CD4-positive, alpha-beta T cell treated with Interleukin-1 beta for 1 hour (primary cell): Measurements from ENCODE around the gene TLX2.

ENCODE experiments used
- DNase-seq, 2 donors: peaks; one replicate each; pipeline ENCODE4 v3.0.0-alpha.2; 2020 to 2022

The TLX2 gene

DNA sequence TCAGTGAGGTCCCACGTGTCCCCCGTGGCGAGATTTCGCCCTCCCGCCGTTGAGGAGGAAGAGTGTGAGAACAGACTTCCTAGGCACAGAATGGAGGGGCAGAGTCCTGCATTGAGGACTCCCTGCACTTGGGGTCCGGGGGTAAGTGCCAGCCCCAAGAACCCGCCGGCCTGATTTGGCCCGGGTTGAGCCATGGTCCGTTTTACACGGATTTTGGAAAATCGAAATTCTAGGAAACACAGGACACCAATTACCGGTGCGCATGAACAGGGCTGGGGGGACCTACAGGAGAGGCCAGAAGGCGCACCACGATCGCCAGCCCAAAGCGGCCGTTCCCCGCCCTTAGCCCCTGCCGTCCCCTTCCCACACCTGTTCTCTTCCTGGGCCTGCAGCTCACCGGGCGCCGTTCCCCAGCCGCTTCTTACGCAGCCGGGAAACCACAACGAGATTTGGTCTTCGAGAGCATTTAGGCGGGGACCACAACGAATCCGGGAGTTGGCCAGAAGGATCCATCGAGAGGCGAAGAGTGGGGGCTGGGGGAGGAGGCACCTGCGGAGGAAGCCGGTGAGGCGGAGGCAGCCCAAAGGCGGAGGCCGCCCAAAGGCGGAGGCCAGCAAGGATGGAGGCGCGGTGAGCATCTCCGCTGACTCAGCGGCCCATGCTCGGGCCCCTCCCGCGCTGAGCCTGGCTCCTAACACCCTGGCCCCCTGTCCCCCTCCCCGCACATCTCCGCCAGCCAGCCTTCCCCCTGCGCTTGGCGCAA lies 464 bp upstream of the TLX2 start:
- no peak for DNase-seq

DNA sequence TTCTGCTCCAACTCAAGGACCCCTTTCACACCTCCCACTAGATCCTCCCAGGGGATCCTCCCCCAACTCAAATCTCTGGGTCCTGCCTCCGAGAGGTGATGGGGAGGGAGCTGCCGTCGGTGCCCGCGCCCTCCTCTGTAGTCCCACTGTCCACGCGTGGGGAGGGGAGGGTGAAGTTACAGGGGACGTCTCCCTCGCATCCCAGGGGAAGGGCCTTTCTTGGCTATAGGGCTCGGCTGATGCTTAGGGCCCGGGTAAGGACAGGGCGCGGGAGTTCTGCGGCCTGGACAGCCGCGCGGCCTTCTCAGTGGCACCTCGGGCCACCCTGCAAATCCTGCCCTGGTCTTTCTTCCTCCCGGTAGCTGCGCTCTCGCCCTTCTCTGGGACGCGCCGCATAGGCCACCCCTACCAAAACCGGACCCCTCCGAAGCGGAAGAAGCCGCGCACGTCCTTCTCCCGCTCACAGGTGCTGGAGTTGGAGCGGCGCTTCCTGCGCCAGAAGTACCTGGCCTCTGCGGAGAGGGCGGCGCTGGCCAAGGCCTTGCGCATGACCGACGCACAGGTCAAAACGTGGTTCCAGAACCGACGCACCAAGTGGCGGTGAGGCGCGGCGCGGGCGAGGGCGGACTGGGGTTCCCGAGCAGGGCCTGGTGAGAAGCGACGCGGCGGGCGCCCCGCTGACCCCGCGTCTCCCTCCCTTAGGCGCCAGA lies 1.2 kb downstream of the TLX2 start:
- DNase-seq, result no peak

DNA sequence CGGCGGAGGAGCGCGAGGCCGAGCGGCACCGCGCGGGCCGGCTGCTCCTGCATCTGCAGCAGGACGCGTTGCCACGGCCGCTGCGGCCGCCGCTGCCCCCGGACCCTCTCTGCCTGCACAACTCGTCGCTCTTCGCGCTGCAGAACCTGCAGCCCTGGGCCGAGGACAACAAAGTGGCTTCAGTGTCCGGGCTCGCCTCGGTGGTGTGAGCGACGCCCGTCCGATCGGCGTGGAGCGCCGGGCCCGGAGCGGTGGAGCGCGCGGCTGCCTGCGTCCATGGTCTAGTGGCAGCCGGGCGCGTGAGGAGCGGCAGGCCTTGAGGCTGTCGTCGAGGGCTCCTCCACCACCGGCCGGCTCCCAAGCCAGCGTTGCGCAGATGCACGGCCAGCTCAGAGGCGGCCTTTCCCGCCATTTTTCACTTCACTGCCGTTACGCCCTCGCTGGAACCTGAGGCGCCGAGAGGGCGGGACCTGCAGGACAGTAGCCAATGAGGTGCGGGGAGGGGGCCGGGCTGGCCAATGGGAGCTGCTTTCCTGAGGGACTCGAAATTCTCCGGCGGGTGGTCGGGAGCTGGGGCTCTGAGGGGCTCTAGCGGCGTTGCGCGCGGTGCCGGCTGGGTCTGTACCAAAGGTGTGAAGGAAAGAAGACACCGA lies 1.9 kb downstream of the TLX2 start:
- DNase-seq, result peak; percentile 78 to 80

DNA sequence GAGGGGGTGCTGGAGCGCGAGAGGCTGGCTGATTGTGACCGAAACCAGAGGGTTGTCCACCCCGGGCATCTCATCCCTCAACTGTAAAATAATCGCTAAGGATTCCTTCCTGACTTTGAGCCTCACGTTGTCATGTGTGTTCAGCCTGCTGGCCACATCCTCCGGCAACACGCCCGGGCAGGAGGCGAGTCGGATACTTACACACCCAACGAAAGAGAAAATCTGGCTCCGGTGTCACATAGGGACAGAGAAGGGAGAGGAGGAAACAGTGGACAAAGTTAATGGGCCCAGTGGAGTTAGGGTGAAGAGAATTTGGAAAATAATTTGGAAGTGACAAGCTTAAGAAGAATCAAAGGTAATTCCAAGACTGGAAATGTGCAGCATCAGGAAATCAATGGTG lies 2.4 kb downstream of the TLX2 start:
- no peak for DNase-seq

DNA sequence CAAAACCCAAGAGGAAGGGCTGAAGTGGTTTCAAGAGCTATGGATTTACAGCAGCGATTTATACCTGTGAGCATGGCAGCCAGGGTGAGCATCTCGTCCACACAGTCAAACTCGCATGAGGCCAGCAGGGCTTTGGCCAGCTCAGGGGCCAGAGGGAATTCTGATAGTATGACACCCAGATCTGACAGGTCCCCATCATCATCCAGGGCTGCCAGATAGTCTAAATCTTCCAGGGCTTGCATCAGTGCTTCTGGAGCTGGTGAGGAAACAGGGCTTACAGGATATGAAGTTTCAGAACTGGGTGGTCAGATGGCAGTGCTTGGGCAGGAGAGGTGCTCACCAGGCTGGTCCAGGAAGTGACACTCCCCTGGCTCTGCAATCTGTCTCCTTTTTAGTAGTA lies 8.3 kb downstream of the TLX2 start:
- no peak for DNase-seq

DNA sequence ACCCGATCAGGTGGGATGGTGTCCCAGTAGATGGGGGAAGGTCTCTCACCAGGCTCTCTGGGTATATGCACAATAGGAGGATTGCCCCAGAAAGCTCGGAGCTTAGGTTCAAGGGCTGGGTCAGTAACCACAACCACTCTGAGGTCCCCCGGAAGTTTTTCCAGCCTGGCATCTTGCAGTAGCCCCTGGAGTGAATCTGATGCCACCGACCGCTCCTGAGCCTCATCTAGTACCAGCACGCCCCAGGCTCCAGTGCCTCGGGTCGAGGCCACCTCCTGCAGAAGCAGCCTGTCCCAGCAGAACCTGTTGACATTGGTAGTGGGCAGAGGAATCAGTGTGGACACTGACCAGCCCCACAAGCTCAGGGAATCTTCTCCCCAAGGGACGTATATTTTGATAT lies 9.8 kb downstream of the TLX2 start:
- DNase-seq, result no peak

DNA sequence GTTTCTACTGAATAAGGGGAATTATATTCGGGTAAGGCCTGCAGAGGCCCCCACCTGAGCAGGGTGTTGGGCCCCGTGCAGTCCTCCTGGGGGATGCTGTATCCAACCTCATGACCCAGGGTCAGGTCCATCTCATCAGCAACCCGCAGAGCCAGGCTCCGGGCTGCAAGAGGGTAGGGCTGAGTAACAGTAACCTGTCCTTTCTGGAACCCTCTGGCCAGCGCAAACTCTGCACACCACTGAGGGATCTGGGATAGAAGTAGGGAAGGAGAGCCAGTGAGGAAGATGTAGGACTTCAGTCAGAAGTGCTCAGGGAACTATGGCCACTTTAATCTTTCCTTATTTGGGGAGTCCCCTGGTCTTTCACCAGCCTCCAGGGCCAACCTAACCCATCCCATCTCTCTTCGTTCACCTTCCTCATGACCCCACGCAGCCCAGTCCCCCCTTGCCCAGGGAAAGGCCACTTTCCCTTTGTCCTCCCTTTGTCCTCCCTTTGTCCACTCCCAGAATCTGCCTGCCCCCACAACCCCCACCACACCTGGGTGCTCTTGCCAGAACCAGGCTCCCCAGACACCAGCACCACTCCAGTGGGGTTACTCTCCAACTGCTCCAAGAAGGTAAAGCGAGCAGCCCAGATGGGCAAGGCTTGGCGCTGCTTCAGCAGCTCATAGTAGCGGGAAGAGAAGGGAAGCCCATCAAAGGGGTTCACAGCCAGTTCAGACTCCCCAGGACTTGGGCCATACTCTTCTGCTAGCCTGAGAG lies 10.9 kb downstream of the TLX2 start:
- no peak for DNase-seq

DNA sequence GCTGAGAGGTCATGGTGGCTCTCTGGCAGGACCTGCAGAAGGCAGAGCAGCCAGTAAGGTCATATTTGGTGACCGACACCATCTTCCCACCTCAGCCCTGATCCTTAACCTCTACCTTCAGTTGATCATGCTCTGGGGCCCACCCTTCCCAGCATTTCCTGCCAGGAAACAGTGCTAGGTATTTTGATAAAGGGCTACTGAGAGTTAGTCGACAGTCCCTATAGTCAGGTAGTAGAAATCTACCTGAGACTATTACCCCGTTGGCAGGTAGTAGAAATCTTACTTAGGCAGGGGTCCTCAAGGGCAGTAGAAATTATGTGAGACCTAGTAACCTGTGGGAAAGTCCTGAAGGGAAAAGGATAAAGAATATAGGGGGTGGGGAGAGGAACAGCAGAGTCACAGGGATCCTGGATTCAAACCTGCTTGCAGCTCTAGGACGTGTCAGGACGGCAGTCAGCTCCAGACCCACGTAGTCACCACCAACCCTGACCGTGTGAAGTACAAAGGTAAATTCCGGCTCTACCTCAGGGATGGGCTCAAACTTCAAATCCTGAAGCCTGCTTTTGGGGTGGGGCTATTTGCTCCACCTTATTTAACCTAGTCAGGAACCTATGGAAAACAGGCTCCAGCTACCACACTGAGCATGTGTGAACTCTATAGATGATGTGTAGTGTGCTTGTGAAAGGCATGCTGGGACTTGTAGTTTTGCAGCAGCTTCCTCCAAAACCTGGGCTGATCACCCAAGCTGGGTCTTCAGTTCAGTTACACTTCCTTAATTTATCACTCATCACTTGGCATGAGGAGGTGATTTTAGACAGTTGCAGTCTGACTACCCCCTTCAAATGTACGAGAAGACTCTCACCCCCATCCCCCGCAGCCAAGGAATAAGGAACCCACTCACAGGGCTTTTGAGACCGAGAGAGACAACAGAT lies 11.7 kb downstream of the TLX2 start, which contains the start of gene DQX1:
Gene DQX1 (minus strand): TSS at position 515 of the 932 bp plus-strand sequence. CDS start 502 bp downstream, at position 13.
- peak; percentile 48 to 66 for DNase-seq

DNA sequence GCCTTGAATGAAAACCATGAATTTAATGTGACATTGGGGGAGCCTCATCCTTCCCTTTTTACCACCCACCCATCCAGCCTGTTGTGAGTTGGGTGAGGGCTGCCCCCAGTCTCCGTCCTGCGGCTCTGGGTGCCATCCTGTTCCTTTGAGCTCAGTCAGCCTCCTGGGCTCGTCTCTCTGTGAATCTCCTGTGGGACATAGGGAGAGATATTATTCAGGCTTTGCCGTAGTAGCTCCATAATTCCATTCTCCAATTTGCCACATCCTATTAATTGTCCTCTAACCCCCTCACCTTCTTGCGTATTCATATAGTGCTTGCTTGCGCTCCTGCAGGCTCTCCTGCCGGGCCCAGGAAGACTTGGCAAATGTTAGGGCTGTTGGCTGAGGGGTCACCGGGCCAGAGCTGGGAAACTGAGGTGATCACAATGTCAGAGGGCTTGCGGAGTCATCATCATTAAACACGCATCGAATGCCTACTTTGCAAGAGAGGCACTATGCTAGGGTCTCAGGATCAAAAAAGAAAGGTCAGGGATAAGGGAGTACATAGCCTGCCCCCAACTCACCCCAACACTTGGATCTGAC lies 12.5 kb downstream of the TLX2 start:
- no peak for DNase-seq

DNA sequence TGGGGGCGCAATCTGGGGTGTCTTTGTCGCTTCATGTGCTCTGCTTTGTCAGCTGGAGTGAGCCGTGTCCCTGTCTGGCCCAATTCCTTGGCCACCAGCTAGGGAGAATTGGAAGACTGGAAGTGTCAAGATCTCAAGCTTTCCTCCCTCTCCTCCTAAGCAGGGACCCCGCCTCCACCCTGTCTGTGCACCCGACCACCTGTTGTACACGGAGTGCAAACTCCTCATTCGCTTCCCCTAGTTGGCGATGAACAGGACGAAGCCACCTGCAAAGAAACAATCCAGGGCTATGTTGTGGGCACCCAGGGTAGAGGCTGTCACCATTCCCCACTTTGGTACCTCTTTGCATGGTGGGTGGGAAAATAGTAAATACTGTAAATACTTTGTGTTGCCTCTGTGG lies 13.5 kb downstream of the TLX2 start:
- DNase-seq, result no peak

DNA sequence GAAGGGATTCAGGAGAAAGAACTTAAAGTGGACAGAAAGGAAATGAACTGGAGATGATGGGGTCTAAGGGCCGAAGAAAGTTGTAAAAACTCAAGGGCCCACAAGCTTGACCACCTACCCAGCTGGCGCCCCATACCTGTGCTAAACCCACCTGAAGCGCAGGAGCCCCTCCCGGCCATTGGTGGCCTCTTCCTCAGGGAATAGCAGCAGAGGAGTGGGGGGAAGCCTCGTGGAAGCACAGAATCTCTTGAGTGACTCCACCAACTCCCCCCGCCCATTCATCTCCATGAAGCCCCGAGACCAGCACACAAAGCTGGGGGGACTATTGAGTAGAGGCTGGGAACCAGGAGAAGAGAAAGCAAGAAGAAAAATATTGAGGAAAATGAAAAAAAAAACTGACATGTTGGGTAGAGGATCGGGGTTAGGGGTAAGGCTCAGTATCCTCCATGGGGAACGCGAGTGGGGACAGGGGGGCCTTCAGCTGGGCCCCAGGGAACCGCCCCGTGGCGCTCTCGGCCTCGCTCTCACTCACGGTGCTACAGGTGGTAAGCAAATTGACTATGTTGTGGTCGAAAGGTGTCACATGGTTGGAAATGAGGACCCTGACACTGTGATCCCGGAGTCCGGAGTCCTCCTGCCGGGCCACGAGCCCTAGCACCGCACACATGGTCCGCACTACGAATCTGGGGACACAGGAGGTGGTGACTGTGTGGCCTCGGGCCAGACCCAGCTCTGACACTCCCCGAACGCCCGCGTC lies 14.5 kb downstream of the TLX2 start:
- DNase-seq, result peak in 1 of 2 donors; percentile 13

DNA sequence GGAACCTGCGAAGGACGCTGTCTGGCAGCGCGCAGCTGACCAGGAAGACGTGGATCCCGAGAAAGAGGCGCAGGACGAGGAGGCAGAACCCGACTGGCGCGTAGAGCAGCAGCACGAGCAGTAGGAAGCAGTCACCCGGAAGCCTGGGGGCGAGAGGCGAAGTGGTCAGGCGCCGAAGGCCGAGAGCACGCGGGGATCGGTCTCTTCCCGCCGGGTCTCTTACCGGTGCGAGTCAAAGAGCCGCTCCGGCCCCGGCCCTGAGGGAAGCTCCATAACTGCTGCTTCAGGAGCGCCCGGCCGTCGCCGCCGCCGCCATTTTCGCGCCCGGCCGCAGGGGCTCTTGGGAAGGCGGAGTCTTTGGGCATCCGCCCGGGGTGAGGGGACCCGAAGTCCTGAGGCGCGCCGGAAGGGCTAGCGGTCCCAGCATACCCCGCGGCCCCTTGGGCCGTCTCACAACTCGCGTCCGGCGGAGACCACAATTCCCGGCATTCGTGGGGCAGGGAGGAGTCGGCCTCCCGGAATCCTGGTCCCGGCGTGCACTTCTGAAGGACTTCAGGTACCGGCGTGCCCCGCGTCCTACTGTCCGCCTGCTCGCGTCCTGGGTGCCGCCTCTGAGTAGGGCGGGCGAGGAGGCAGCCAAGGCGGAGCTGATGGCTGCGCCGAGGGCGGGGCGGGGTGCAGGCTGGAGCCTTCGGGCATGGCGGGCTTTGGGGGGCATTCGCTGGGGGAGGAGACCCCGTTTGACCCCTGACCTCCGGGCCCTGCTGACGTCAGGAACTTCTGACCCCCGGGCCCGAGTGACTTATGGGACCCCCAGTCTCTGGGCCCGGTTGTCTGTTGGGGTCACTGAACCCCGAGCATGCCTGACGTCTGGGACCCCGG lies 15.3 kb downstream of the TLX2 start, which contains the start of the genes AUP1 and HTRA2:
Gene AUP1 (minus strand): TSS at position 350 of the 882 bp plus-strand sequence. CDS start 77 bp downstream, at position 273.
Gene HTRA2 (plus strand): TSS at position 577 of the 882 bp plus-strand sequence. CDS start 74 bp downstream, at position 651.
- DNase-seq, result peak; percentile 89 to 94

DNA sequence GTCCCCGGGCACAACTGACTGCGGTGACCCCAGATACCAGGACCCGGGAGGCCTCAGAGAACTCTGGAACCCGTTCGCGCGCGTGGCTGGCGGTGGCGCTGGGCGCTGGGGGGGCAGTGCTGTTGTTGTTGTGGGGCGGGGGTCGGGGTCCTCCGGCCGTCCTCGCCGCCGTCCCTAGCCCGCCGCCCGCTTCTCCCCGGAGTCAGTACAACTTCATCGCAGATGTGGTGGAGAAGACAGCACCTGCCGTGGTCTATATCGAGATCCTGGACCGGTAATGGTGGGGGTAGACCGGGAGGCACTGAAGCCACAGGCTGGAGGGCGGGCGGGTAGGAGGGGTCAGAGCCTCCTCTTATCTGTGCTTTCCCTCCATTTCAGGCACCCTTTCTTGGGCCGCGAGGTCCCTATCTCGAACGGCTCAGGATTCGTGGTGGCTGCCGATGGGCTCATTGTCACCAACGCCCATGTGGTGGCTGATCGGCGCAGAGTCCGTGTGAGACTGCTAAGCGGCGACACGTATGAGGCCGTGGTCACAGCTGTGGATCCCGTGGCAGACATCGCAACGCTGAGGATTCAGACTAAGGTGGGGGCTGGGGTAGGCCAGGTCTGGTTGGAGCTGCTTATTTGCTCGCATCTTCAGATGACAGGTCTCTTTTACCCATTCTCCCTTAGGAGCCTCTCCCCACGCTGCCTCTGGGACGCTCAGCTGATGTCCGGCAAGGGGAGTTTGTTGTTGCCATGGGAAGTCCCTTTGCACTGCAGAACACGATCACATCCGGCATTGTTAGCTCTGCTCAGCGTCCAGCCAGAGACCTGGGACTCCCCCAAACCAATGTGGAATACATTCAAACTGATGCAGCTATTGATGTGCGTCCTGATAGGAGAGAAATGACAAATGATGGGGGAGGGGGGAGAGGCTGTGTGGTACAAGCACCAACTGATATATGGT lies 16.3 kb downstream of the TLX2 start:
- peak; percentile 66 to 70 for DNase-seq

DNA sequence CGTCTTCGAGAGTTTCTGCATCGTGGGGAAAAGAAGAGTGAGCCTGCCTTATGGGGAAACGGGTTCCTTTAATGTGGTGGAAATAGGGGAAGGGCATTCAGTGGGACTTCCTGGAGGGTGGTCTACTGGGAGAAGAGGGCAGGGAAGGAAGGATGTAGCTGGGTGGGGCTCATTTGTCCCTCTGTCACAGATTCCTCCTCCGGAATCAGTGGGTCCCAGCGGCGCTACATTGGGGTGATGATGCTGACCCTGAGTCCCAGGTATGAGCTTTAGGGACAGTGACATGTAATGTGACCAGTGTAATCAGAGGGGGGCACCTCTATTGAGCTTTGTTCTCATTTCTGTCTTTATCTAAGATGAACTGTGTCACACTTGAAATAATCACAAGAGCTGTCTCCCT lies 17.4 kb downstream of the TLX2 start:
- no peak for DNase-seq

DNA sequence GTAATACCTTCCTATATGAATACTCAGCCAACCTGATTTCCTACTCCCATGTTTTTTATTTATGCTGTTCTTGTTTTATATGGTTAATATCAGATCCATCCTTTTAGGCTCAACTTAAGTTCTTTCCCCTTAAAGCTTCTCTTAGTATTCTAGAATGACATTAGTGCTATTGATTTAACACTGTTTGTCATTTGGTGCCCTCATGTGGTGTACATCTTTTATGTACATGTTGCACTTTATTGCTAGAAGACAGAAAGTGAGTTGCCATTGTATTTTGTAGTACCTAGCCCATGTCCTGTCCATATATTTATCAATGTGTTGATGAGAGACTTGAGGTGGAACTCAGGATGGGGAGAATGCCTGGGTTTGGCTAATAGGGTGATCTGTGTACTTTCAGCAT lies 18.0 kb downstream of the TLX2 start:
- DNase-seq, result peak in 1 of 2 donors; percentile 59

DNA sequence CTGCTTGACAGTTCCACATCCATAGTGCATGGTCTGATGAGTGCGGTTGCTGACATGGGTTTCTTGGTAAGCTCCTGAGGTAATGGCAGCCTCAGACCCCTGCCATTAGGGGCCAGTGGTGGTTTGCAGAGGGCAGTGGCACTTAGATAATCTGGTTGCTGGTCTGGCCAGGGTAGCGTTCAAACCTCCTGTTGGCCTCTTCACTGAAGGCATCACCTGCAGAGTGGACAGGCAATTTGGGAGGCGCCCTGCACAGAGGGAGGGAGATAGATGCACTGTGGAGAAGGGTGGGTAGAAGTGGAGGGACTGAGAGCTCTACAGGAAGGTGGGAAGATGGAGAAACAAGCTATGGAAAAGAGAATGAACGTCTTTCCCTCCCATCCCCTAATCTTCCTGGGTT lies 19.2 kb downstream of the TLX2 start:
- DNase-seq, result no peak

DNA sequence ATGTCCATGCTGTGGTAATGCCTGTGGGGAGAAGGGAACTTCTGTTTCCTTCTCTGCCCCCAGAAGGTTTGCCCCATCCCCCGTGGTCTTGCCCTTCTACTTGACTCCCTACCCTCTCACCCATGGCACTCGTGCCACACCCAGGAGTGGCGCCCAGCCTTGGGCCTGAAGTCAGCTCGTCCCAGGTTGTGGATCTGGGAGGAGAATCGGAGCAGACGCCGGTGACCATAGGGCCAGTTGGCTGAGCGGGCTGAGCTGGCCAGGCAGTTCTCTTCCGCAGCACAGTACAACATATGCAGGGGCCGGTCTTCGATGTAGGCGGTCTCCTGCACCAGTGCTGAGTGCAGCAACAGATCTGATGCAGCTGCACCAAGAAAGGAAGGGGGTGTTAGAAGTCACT lies 20.2 kb downstream of the TLX2 start:
- DNase-seq, result no peak

DNA sequence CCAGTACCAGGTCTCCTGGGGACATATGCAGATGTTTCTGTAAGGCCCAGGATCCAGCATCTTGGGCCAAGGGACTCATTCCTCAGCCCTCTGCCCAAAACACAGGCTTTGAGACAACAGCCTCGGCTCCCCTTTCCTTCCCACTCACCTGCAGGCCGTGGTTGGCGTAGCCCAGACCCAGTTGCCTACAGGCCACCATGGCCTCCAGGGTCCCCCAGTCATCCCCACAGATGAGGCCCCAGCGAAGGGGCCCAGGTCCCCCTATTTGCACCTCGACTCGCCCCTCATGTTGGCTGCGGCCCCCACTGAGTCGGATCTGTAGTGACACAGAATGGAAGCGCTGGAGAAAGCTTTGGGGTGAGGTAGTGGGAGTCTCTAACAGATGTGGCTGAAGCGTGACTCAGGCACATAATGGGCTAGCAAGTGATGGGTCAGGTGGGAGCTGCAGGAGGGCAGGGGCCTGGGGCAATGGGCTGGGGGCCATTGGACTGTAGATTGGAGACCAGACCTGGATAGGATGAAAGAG lies 21.3 kb downstream of the TLX2 start:
- no peak for DNase-seq
